Retinal pigment epithelial cell (primary cell): ENCODE measurements around the gene DUSP3.

ENCODE experiments used
- DNase-seq: peaks from one replicate; pipeline ENCODE4 v3.0.0-alpha.2; 2010; ENCODE audit warnings: low read depth
- H3K4me3 ChIP-seq: 2 replicates; pipeline ENCODE4 v1.5.1; 2011; ENCODE audit warnings: mild to moderate bottlenecking, low read length, control low read depth, moderate library complexity
- CTCF ChIP-seq: conservative IDR thresholded peaks from 2 replicates; pipeline ENCODE4 v1.5.1; 2011; ENCODE audit warnings: low read depth, low read length, control low read depth, inconsistent platforms

The DUSP3 gene

GRCh38 chr17:43769426-43769825 lies 9.4 kb downstream of the DUSP3 start:
- TF ChIP-seq CTCF: no peak
- H3K4me3 ChIP-seq: no peak overlapping the region
- no peak for DNase-seq

- no peak overlapping the region for H3K4me3 ChIP-seq
- TF ChIP-seq CTCF: no peak
- no peak for DNase-seq
These were observed 9.8 kb downstream of the DUSP3 start for GRCh38 chr17:43768943-43769342.

- H3K4me3 ChIP-seq: no peak overlapping the region
- no peak for DNase-seq
- TF ChIP-seq CTCF: no peak
These were observed 10.4 kb downstream of the DUSP3 start for GRCh38 chr17:43768382-43768781.

- H3K4me3 ChIP-seq: no peak overlapping the region
- no peak for DNase-seq
- no peak for TF ChIP-seq CTCF
These were observed 11.1 kb downstream of the DUSP3 start for GRCh38 chr17:43767713-43768059.

GRCh38 chr17:43767053-43767712 lies 11.6 kb downstream of the DUSP3 start:
- no peak for TF ChIP-seq CTCF
- no peak for DNase-seq

GRCh38 chr17:43766413-43767052 lies 12.2 kb downstream of the DUSP3 start:
- TF ChIP-seq CTCF: peak; percentile 93
- H3K4me3 ChIP-seq: no peak overlapping the region
- peak; percentile 2 for DNase-seq

More at GRCh38 chr17:43767053-43767712, 11.6 kb downstream of the DUSP3 start:
- H3K4me3 ChIP-seq: no peak overlapping the region

- H3K4me3 ChIP-seq: no peak overlapping the region
- TF ChIP-seq CTCF: peak; percentile 100
- peak; percentile 68 for DNase-seq
These were observed 18.4 kb downstream of the DUSP3 start for GRCh38 chr17:43760254-43760852.
